GM19395 (cell line): ENCODE measurements around the gene JARID2.

Experiments
- ATAC-seq: cut with Tn5 transposase; IDR thresholded peaks from one replicate; pipeline ENCODE4 v1.9.1; 2021; ENCODE audit warnings: mild to moderate bottlenecking, moderate library complexity; ENCODE audit not compliant: unreplicated experiment

Gene JARID2

GRCh38 chr6:15391500-15391899, 145.6 kb downstream of the JARID2 start:
- ATAC-seq: no peak

- ATAC-seq: no peak
These were observed 146.3 kb downstream of the JARID2 start for GRCh38 chr6:15392182-15392581.

GRCh38 chr6:15393605-15394004, 147.7 kb downstream of the JARID2 start:
- no peak for ATAC-seq

- ATAC-seq: no peak
These were observed 149.2 kb downstream of the JARID2 start for GRCh38 chr6:15395087-15395486.

- no peak for ATAC-seq
These were observed 150.9 kb downstream of the JARID2 start for GRCh38 chr6:15396808-15397207.

- ATAC-seq: peak; percentile 78
These were observed 152.9 kb downstream of the JARID2 start for GRCh38 chr6:15398633-15399275.

GRCh38 chr6:15399641-15400470, 154.0 kb downstream of the JARID2 start:
- no peak for ATAC-seq

GRCh38 chr6:15400572-15401004, 154.7 kb downstream of the JARID2 start:
- ATAC-seq: no peak

- ATAC-seq: no peak
These were observed 155.3 kb downstream of the JARID2 start for GRCh38 chr6:15401120-15401519.

GRCh38 chr6:15401769-15402250, 155.9 kb downstream of the JARID2 start:
- ATAC-seq: no peak

GRCh38 chr6:15402406-15403045, 156.7 kb downstream of the JARID2 start:
- no peak for ATAC-seq

GRCh38 chr6:15403094-15403755, 157.4 kb downstream of the JARID2 start:
- no peak for ATAC-seq

GRCh38 chr6:15404685-15404980, 158.8 kb downstream of the JARID2 start:
- ATAC-seq: no peak

GRCh38 chr6:15405129-15406068, 159.5 kb downstream of the JARID2 start:
- no peak for ATAC-seq

GRCh38 chr6:15406452-15406851, 160.6 kb downstream of the JARID2 start:
- no peak for ATAC-seq

- ATAC-seq: no peak
These were observed 162.1 kb downstream of the JARID2 start for GRCh38 chr6:15408008-15408407.

- ATAC-seq: no peak
These were observed 162.9 kb downstream of the JARID2 start for GRCh38 chr6:15408758-15409157.

GRCh38 chr6:15409301-15410125, 163.6 kb downstream of the JARID2 start:
- no peak for ATAC-seq

- ATAC-seq: no peak
These were observed 164.2 kb downstream of the JARID2 start for GRCh38 chr6:15410126-15410391.

GRCh38 chr6:15410752-15411151, 164.9 kb downstream of the JARID2 start:
- no peak for ATAC-seq
